UCSD-AML1 (cell line): ENCODE results near the gene MAP4K4.
A peak's percentile ranks its signal among the peaks of the same experiment; 100 is the strongest.

Source experiments
- DNase-seq: peaks from one replicate; lab custom pipeline; 2025; ENCODE audit not compliant: unreplicated experiment; lab: John Stamatoyannopoulos, UW

Gene MAP4K4

DNA sequence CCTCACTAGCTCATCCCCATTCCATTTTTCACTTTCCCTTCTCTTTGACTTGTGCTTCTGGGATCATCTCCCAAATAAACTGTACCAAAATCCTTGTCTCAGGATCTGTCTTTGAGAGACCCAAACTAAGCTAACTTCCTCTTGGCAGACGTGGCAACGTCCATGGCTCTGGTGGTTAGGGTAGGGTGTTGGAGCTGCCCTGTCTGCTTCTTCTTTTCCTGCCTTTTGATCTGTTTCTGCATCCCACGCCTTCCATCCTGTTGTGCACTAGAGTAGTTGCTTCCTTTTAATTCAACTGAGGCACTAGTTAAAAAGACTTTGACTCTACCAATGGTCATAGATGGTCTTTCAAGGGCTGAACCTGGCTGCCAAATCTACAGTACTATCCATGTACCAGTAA, 5.5 kb upstream of the MAP4K4 start:
- DNase-seq: peak; percentile 40

DNA sequence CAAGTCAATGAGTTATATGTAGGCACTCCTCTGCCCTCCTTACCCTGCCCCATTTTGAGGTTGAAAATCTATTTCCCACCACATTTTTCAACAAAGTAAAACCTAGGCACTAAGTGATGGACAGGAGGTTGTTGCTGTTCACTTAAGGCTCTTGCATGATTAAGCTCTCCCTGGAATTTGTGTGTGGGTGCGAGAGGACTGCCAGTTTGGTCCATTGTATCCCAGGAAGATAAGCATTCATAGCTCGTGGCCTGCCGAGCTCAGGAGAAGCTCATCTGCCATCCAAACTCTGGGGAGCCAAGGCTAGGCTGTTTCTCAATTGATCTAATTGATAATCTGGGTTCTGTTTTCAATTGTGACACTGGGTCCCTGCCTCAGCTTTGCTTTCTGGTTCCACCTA, 4.7 kb upstream of the MAP4K4 start:
- DNase-seq: no peak

DNA sequence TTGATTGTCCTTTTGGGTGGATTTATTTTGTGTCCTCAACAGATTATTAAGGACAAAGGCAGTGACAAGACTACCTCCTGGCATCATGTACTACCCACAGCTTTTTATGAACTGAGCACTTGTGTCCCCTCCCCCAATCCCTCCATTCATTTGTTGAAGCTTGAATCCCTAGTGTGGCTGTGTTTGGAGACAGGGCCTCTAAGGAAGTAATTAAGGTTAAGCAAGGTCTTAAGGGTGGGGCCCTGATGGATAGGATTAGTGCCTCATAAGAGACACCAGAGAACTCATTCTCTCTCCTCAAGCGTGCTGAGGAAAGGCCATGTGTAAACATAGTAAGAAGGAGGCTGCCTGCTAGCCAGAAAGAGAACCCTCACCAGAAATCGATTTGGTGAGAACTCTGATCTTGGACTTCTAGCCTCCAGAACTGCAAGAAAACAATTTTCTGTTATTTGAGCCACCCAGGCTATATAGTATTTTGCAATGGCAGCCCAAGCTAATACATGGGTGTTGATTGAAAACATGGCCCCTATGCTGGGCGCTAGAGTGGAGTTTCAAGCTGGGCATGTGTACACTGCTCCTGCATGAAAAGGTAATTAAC, 3.4 kb upstream of the MAP4K4 start:
- no peak for DNase-seq

DNA sequence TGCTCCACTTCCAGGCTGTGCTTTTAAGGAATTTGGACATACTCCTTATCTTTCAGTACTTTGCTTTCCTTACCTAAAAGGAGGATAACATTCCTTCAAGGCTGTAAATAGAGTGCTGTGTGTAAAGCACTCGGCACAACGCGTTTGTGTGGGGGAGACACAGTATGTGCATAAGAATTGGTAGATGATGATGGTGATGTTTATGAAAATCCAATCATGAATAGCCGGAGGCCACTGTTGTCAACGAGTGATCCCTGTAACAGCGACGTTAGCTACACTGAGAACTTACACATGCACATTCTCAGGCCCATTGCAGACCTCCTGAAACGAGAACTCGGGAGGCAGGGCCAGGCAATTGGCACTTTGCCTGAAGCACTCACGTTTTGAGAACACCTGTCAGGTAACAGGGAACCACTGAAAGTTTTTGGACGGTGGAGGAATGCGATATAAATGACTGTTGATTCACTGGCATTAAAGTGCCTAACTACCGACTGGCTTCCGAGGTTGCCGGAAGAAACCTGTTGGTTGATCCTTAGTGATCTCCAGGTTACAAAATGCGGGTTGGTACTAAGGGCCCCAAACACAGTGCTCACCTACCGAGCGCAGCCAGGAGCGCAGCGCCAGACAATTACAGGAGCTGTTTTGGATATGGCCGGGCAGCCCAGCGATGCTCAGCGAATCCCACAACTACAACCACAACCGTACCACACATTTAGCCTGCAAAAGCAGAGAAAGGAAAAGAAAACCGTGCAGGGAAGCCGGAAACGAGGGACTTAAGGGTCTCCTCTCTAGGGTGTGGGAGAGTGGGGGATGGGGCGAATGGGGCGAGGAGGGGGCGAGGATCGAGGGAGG, 1.0 kb upstream of the MAP4K4 start:
- no peak for DNase-seq

DNA sequence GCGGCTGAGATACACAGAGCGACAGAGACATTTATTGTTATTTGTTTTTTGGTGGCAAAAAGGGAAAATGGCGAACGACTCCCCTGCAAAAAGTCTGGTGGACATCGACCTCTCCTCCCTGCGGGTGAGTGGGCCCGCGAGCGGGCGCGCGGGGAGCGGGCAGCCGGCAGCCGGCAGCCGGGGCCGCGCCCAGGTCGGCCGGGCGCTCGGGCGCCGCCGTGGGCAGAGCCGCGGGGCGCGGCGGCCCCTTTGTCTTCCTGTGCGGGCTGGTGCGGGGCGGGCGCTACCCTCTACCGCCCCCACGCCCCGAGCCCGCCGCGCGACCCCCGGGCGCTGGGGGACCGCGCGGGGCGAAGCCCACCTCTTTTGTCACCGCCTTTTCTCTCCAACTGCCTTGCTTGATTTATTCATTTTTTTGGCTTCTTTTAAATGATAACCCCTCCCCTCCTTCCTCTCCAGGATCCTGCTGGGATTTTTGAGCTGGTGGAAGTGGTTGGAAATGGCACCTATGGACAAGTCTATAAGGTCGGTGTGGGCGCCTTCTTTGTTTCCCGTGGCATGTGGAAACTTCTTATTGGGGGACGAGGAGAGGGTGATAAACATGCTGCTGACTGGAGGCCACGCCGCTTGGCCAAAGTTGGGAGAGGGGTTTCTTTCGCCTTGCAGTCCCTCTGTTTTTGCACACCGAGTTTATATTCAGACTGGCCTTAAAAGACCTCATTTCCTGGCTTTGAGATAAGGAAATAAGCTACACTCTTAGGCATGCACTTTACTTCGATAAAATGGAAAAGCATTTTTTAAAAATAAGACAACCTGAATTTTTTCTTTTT, 722 bp downstream of the MAP4K4 start:
- DNase-seq: peak; percentile 34

DNA sequence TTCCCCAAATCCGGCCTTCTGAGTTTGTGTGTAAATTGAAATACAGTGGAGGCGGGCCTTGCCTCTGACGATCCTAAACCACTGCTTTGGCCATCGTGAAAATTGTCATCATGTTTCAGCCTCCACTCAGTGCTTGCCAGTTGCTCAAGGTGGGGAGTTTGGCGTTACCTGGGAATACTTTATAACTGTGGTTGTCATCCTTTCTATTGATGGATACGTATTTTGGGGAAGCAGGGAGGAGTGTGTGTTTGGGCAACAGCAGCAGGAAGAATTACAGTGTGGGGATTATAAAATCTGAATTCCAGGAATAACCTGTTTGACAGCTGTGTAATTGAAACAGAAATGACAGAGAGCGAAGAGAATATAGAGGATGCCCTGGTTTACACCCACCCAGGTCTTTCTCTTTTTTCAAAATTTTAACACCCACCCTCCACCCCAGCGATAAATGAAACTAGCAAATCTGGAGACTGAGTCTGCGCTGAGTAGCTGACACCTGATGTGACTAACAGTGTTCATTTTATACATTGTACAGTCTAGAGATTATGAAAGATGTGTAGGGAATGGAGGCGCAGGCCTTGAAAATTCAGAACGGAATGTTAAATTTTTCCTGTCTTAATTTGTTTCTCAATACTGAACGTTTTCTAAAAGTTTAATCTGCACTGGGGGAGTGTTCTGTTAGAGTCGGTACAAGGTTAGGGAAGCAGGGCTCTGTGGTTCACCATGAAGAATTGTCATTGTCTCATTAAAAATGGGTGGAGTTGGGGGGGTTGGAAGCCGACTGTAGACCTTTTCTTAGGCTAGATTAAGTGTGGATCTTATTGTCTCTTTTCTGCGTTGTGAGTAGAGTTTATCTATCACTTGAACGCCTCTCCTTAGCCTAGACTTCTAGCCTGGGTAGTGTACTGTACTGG, 1.6 kb downstream of the MAP4K4 start:
- no peak for DNase-seq

DNA sequence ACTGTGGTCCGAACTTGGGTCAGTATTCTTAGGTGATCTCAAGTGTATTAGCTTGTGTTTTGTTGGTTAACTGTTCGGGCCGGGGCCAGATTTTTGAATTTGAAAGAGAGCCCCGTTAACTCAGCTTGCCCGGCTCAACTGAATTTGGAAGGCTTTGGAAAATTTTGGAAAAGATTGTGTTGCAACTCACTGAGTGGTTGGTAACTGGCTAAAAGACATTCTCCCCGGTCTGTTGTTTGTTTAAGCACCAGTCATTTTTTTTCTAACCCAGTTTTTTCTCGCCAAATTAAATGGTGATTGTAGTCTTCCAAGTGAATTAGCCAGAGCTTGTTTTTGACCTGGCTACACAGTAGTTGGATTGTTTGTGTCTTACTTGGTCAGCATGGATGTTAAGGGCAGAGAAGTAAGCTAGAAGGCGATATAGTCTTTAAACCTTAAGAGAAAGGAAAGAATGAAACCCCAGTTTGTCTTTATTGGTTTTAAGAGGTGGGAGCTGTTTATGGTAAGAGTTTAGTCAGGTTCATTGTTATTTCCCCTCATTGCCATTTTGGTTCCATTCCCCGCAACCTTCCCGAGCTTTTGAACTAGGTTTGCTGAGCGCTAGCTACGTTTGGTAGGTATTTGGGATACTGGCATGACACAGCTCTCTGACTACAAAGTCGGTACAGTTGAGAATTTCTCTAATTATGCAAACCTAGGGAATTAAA, 2.4 kb downstream of the MAP4K4 start:
- DNase-seq: no peak

DNA sequence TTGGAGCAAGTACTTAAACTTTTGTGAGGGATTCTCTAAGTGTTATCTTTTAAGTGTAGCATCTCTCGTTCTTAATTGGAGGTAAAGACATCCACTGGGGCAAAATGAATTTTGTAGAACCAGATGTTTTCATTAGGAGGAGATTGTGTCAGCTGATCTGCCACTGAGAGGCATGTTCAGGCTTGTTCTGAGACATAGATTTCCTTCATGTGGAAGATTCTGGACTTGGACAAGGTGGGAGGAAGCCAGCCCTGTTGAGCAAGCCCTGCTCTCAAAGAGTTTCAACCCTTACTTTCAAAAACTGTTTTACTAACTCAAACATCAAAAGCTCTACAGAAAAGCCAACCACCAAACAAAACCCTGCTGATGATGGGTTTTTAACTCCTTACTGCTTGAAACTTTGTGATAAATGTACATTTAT, 6.5 kb downstream of the MAP4K4 start:
- no peak for DNase-seq

DNA sequence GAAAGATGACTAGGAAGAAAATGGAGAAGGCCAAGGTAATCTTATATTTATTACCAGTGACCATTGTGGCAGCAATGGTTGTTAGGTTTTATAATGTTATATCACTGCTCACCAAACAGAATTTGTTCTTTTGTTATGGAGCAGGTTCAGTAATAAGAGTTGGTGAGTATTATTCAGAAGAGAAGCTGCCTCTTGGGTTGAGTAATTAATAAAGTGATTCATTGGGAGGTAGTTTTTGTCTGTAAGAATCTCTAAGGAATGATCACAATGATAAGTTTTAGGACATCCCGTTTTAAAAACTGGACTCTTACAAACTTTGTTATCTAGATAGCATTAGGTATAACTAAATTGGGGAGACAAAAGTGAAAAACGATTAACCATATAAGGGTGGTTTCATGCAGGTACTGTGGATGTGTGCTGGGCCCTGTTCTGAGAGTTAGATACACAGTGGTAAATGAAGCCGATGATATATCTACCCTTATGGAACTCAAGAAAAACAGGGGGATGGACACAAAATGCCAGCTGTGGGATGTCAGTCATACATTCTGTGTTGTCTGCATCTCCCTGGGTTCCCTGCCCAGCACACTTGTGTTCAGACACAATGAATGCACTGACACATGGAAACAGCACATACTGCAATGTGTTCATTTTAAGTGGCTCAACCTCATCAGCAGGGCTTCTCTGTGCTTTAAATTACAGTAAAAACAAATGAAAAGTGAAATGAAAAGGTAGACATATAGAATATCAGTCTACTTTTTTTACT, 7.5 kb downstream of the MAP4K4 start:
- DNase-seq: no peak

DNA sequence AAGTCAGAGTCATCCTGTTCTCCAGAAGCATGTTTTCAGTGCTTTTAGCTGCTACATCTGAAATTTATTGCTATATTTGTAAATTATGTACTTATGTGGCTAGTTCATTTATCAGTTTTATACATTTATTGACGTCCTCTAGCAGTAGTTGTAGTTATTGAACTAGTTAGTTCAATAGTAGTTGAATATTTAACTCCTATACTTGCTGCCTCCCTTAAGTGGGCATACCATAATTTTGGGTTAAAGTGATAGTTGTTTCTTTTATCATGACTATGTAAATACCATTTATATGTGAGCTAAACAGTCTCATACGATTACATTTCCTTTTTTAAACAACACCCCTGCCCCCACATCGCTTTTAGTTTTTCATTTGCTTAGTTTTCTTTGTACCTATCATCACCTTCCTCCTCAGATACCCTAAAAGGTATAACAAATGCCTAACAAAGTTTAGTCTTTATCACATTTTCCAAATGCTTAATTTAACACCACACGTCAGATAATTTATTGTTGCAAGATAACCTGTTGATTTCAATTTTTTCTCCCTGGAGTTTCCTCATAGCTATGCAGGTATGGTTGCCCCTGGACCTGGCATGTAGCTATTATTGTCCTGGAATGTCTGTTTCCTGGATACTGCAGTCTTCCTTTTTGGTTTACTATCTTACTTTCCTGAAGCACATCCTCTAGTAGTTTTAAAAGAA, 8.8 kb downstream of the MAP4K4 start:
- no peak for DNase-seq

DNA sequence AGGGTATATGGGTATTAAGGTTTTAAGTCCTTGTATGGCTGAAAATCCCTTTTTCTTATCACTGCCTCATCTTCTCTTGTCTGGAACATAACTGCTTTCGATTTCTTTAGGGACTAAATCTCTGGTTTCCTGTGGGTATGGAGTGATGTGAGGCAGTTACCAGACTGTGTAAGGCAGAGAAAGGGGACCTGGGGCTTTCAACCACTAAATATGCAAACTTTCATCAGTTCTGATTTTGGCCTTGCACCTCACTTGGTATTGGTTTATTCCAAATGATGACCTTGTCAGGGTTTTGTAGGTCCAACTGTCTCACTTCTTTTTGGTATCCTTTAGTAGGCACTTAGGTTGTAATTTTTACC, 9.3 kb downstream of the MAP4K4 start:
- DNase-seq: no peak

DNA sequence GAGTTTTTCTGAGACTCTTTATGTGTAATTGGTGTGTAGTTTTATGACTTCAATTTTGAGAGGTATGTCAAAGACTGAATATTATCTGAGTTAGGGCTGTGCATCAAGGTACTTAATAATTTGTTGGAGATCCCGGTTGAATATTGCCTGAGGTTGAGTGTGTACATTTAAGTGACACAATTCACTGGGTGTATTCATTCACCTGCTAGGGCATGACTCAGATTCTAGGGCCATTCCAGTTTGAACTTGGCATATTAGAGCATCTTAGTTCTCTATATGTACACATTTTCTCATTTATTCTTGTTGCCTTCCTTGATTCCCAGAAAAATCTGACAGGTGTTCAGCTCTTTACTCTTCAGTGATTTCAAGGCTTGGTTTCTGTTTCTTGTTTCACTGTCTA, 12.5 kb downstream of the MAP4K4 start:
- DNase-seq: no peak

DNA sequence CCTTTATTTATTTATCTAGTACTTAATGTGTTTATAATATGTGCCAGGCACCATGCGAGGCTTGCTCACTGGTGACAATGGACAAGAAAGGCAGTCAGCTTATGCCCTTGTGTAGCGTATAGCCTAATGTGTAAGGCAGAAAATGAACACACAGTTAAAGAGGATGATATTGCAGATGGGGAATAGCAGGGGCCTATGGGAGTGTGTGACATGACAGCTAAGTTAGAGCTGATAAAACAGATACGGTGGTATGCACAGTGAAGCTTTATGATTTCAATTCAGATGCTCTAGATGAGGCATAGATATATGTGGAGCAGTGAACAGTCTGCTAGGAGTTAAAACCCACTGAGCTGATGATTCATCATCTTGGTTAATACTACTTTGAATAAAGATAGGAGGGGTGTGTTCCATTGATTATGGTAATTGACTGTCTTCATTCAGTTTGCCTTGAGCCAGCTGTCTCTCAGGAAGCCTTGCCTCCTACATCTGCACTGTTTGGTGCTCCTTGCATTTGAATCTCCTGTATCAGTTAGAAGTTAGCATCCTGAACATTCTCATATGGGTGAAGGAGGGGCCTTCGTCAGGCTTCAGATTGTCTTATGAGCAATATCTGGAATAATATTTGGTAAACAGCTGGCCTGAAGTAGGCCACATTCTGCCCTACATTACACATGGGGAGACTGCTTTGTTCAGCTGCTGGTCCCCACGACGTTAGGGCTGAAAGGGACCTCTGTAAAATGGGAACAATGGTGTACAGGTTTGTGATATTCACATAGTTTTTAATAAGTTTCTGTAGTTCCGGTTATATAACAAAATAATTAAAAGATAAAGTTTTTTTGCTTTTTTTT, 13.2 kb downstream of the MAP4K4 start:
- no peak for DNase-seq

DNA sequence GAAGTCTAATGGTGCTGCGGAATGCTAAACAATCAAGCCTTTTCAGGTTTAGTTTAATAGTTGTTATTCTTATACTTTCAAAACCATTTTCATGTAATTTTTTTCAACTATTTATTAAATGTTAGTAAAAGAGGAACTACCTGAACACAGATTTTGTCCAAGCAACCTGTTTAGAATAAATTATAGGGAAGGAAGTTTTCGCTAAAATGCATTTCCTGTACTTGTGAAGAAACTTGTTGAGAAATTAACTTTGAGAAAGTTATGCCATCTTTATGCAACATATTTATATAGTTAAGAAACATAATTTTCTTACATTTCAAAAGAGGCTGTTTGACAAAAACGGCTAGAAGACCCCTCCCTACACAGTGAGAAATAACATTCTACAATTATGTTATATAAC, 16.6 kb downstream of the MAP4K4 start:
- no peak for DNase-seq

DNA sequence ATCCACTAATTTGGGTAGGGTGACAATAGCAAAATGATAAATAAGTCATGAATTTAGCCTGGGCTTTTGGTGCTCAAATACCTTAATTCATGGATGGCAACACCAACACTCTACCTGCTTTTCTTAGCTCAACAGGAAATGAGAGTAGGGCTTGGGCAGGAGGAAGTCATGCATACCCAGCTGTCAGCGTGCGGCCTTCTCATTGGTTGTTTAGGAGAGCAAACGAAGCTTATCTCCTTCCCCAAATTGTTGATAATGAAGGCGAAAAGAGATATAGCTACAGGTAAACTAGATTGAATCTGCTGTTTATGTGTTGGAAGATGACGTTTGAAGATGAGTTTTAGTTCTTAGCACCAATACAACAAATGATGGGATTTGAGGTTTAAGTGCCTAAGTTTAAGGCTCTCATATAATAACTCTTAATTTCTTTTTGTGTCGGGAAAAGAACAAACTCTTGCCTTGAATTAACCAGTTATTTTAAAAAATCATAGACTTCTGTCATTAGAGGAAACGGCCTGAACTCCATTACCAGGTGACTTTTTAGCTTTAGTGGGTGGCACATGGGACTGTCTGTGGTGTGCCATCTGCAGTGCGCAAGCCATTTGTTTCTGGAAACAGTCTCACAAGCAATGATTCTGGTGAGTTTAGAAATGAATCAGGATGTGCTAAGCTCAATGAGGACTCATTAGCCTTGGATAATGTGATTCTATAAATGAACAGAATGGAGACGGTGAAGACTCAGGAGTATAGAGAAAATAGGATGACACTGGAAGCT, 19.8 kb downstream of the MAP4K4 start:
- no peak for DNase-seq

DNA sequence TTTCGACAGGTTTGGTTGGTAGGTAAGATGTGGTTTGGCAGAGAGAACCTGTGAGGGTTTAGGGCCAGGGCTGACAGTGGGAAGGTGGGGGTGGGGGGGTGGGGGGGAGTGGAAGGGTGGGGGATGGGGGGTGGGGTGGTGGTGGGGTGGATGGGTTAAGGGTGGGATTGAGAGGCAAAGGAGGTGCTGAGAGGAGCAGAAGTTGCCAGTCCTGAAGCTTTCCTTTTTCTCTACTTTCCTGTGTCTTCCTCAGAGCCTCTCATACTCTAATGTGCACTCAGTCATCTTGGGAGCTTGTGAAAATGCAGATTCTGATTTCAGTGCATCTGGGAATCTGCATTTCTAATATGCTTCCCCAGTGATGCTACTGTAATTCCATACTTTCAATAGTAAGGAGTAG, 21.0 kb downstream of the MAP4K4 start:
- DNase-seq: no peak

DNA sequence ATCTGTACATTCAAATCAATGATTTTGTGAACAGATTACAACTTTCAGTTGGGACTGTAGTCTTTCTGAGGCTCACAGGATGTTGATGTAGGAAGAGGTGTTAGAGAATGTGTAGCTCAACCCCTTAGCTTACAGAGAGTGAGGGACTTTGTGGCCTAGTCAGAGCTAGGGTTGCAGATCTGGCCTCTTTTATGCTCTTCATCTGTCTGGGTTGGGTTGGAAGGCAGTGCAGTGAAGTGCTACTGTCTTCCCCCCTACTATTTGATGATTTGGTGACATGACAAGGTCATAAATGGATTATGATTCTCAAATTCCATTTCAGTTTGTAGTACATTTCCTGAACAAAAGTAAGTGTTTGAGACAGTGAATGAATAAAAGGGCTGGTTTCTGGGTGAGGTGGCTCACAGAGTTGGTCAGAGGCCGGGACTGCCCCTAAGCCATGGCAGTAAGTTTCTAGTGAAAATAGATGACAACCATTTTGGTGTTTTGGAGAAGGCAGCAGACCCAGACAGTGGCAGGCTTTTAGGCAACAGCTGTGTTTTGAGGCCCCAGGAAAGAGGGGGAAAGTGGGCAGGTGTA, 21.6 kb downstream of the MAP4K4 start:
- no peak for DNase-seq
